Hepatic stellate cell (primary cell): ENCODE measurements around the gene ARPC1A.
A peak's percentile ranks its signal among the peaks of the same experiment; 100 is the strongest.
"Not testable (repeated sequence)": the region's sequence is repeated elsewhere in the genome, so short reads cannot be mapped to it uniquely, and the experiment has no call there.

ENCODE experiments used
- DNase-seq: peaks from one replicate; pipeline ENCODE4 v3.0.0; 2011; ENCODE audit warnings: low spot score

ARPC1A gene

DNA sequence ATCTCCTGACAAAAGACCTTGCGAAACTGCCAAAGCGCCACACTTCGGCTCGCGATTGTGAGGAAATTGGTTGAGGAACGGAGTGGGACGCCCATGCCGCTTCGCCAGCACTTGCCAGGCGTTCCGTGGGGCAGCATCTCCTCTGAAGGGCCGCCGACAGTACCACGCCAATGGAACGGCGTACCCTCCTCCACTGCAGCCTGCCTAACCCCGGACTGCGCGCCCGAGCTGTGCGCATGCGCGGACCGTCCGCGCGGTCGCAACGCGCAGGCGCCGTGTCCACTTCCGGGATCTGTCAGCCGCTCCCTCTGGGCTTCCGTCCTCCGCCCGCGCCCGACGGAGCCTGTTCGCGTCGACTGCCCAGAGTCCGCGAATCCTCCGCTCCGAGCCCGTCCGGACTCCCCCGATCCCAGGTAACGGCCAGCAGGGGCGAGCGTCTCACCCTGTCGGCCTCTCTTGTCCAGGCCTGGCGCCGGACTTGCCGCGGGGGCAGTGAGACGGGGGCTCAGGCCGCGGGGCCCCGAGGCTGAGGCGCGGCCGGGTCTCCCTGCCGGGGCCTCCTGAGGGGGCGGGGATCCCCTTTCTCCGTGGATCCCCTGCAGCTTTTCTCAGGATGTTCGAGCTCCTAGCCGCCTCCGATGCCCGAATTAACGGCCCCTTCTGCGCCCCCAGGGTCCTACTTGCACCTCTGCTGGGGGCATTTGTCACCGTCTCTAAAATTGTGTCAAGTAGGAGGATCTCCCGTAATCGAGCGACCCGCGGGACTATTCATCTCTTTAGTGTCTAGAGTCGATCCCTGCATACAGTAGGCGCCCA, at the start of gene ARPC1A:
ARPC1A (plus strand) TSS at position 307 of the 816 bp plus-strand sequence. CDS start 7,456 bp downstream, outside the sequence.
- peak; percentile 98 for DNase-seq

DNA sequence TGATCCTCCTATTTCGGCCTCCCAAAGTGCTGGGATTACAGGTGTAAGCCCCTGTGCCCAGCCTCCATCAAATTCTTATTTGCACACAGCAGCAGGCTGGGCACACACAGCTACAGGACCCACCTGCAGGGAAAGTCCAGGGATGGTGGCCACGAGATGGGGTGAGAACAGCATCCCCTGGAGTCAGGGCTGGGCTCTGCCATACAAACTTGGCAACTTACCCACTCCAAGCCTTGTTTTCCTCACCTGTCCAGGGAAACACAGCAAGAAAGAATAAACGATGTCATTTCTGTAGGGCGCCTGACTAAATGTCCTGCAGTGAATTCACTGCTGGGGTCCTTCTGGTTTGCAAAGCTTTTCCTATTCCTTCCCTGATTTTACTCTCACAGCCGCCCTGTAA, 47.5 kb upstream of the ARPC1A start:
- no peak for DNase-seq

DNA sequence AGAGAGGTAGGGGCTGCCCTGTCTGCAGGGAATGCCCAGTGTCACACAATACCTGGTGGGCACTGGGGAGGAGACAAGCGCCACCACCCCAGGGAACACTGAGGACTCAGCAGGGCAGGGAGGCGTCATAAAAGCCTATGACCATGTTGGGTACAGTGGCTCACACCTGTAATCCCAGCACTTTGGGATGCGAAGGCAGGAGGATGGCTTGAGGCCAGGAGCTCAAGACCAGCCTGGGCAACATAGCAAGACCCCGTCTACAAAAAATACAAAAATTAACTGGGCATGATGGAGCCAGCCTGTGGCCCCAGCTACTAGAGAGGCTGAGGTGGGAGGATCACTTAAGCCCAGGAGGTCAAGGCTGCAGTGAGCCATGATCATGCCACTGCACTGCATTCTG, 41.5 kb upstream of the ARPC1A start:
- DNase-seq: not testable (repeated sequence)

DNA sequence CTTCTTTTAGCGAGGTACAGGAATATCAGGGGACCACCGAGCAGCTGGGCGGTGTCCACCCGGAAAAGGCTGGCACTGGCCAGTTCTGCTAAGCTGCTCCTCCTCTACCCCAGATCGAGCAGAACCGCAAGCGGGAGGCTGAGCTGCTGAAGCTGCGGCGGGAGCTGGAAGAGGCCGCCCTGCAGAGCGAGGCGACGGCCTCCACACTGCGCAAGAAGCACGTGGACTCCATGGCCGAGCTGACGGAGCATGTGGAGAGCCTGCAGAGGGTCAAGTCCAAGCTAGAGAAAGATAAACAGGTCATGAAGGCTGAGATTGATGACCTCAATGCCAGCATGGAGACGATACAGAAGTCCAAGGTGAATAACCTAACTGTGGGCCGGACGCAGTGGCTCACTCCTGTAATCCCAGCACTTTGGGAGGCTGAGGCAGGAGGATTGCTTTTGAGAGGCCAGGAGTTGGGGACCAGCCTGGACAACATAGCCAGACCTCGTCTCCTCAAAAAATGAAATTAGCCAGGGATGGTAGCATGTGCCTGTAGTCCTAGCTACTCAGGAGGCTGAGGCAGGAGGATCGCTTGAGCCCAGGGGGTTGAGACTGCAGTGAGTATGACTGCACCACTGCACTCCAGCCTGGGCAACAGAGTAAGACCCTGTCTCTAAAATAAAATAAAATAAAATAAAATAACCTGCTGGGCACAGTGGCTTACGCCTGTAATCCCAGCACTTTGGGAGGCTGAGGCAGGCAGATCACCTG, 37.7 kb upstream of the ARPC1A start:
- no peak for DNase-seq

DNA sequence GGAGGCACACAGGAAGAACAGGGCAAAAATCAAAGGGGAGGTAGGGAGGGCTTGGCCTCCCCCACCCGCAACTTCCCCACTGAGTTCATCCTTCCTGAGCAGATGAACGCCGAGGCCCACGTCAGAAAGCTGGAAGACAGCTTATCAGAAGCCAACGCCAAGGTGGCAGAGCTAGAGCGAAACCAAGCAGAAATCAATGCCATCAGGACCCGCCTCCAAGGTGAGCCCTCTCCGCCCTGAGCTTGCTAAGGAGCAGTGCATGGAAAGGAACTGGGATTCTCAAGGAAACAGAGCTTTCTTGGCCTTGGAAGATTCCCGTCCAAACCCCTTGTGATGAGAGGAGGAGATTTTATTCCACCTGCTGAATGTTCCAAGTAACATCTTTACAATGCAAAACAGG, 36.5 kb upstream of the ARPC1A start:
- DNase-seq: no peak

DNA sequence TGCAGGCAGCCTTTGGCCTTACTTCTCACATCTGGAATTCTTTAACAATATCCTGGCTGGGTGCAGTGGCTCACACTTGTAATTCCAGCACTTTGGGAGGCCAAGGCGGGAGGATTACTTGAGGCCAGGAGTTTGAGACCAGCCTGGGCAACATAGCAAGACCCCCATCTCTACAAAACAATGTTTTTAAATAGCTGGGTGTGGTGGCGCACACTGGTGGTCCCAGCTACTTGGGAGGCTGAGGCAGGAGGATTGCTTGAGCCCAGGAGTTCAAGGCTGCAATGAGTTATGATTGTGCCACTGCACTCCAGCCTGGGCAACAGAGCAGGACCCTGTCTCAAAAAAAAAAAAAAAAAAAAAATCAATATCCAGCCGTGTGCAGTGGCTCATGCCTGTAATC, 35.5 kb upstream of the ARPC1A start:
- not testable (repeated sequence) for DNase-seq

DNA sequence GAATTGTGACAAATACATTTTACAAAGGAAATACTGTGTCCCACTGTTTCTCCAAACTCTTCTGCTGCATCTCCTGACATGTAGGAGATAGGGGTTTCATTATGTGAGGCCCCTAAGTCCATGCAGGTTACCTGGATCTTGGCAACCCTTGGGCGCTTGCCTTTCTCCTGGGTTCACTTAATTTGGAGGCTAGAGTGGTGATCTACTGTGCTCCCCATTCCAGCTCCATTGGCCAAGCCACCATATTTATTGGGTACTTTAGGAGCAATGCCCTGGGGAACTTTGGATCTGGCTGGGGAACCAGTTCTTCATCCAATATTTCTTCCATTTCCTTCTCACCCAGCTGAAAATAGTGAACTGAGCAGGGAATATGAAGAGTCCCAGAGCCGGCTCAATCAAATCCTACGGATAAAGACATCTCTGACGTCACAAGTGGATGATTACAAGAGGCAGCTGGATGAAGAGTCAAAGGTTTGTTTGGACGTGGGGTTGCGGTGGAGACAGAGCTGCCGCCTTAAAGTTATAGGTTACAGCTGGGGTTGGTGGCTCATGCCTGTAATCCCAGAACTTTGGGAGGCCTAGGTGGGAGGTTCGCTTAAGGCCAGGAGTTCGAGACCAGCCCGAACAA, 34.6 kb upstream of the ARPC1A start:
- DNase-seq: no peak

DNA sequence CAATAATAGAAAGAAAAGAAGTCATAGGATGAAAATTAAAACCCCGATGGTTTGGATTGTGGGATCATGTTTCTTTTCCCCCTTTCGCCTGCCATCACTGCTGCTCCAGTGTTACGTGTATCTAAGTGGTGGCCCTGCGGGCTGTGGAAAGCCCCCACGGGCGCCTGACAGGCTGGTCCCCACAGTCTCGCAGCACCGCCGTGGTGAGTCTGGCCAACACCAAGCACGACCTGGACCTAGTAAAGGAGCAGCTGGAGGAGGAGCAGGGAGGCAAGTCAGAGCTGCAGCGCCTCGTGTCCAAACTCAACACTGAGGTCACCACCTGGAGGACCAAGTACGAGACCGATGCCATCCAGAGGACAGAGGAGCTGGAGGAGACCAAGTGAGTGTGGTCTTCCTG, 33.6 kb upstream of the ARPC1A start:
- DNase-seq: no peak

DNA sequence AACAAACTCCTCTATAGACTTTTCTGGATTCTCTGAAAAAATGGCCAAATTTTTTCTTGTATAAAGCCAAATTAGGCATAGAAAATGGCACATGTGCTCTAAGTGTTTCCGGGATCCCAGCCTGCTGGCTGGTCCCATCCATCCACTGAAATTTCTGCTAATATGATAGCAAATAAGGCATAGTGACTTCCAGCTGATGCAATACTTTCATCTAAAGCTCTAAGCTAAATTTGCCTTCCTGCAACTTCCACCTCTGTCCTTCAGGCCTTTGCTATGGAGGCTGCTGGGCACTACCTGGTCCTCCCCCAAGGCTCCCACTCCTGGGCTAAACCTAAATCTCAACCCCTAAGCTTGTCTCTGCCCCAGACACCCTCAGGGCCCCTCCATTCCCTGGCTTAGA, 32.5 kb upstream of the ARPC1A start:
- DNase-seq: no peak

DNA sequence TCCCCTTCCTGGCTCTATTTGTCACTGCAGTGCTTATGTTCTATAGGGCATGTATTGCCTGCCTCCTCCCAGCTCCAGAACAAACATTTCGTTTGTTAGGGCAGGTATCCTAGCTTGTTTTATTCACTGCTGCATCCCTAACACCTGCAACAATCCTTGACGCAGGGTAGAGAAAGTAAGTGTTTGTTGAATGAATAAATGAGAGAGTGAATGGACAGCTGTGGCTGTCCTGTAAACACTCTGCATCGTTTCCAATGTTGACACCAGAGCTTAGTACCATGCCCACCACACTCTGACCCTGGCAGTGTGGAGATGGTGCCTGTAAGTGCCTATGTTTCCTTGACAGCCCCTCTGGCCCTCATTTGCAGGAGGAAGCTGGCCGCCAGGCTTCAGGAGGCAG, 32.0 kb upstream of the ARPC1A start:
- no peak for DNase-seq

DNA sequence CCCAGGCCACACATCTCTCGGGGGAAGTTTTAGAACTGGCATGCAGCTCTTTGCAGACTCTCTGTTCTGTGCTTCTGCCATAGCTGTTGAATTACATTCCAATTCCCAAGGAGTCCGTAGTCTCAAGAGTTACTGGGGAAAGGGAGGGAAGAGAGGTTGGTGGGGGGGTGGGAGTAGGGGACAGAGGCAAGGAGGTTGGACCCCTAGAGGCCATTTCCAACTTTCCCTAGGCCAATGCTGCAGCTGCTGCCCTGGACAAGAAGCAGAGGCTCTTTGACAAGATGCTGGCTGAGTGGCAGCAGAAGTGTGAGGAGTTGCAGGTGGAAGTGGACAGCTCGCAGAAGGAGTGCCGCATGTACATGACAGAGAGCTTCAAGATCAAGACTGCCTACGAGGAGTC, 29.2 kb upstream of the ARPC1A start:
- DNase-seq: no peak

DNA sequence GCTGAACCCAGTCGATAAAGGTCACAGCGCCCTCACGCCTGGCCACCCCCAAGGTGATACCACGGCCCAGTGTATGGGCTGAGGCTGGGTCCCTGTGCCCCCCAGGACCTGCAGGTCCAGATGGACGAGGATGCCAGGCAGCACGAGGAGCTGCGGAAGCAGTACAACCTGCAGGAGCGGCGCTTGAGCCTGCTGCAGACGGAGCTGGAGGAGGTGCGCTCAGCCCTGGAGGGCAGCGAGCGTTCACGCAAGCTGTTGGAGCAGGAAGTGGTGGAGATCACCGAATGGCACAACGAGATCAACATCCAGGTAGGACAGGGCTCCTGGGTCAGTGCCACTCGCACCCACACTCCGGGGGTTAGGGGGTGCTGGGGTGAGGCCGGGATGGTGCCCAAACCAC, 24.2 kb upstream of the ARPC1A start:
- no peak for DNase-seq

DNA sequence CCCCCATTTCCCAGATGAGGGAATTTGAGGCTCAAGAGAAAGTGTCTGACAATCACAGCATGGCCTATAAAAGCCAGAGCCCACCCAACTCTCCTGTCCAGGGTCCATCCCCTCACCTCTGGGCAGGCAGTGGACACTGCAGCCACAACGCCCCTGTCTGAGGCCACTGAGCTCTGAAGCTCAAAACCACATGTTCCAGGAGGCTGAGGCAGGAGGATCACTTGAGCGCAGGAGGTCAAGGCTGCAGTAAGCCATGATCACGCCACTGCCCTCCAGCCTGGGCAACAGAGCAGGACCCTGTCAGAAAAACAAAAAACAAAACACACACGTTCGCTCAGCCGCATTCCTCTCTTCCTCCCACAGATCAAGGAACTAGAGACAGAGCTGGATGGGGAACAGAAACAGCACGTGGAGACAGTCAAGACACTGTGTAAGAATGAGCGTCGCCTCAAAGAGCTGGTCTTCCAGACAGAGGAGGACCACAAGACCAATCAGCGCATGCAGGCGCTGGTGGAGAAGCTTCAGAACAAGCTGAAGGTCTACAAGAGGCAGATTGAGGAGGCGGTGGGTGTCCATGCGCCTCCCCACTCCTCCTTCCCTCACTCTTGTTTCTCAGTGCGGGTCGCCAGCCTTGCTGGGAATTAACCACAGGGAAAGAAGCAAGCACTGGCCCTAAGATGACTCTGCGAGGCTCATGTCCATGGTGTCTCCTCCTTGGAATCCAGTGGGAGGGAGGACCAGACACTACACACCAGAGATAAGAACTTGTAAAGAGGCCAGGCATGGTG, 20.0 kb upstream of the ARPC1A start:
- no peak for DNase-seq

DNA sequence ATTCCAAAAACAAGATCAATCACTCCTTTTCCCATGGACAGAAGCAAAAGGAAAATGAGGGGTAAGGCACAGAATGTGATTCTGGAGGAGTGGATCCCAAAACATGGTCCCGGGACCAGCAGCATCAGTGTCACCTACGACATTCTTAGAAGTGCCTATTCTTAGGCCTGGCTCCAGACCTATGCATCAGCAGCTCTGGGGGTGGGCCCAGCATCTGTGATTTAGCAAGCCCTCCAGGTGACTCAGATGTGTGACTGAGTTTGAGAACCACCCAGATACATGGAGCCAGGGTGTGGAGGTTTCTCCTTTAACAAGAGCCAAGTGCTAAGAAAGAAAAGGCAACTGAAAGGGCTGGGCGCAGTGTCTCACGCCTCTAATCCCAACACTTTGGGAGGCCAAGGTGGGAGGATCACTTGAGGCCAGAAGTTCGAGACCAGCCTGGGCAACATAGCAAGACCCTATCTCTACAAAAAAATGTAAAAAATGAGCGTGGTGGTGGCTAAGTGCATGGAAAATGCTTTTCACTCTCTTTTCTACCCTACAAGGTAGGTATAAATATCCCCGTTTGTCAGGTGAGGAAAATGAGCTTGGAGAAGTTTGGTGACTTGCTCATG, 17.1 kb upstream of the ARPC1A start:
- DNase-seq: no peak

DNA sequence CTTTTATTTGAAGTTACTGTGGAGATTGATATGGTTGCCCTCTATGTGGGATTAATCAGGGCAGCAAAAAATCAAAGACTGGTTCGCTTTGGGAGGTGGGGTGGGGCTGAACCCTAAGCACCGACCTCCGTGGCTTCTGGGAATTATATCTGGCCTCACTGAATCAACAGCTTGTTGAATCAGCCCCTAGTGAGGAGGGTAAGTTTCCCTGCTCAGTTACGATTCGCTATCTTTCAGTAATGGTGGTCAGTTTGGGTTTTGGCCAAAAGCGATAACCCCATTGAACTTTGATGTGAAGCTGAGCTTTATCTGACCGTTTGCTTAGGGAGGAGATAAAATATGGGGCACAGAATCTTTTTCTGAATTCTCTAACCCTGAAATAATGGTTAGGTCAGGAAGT, 16.6 kb upstream of the ARPC1A start:
- no peak for DNase-seq

DNA sequence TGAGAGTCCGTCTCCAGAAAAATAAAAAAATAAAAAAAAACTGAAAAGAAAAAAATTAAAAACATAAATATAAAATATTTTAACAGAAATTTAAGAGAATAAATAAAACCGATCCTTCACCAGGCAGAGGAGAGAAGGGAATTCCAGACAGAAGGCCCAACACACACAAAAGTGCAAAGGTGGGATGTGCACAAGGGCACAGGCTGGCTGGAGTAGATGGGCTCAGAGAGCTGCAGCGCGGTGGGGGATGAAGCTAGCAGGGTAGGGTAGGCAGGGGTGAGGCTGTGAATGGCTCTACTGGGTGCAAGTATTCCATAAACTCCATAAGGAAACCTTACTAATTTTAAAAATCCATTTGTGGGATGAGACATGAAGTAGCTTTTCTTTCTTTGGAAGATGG, 15.7 kb upstream of the ARPC1A start:
- no peak for DNase-seq

DNA sequence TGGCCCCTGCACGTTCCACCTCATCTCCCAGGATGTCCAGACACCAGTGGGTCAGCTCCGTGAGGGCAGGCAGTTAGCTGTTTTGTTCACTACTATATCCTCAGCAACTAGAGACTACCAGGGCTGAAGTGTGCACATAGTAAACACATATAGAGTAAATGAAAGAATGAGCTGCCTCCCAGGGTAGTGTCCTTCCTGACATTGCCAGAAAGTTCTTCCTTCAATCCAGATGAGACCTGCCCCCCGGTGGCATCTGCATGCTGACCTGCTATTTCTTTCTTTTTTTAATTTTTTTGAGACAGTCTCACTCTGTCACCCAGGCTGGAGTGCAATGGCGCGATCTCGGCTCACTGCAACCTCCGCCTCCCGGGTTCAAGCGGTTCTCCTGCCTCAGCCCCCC, 14.0 kb upstream of the ARPC1A start:
- DNase-seq: no peak

DNA sequence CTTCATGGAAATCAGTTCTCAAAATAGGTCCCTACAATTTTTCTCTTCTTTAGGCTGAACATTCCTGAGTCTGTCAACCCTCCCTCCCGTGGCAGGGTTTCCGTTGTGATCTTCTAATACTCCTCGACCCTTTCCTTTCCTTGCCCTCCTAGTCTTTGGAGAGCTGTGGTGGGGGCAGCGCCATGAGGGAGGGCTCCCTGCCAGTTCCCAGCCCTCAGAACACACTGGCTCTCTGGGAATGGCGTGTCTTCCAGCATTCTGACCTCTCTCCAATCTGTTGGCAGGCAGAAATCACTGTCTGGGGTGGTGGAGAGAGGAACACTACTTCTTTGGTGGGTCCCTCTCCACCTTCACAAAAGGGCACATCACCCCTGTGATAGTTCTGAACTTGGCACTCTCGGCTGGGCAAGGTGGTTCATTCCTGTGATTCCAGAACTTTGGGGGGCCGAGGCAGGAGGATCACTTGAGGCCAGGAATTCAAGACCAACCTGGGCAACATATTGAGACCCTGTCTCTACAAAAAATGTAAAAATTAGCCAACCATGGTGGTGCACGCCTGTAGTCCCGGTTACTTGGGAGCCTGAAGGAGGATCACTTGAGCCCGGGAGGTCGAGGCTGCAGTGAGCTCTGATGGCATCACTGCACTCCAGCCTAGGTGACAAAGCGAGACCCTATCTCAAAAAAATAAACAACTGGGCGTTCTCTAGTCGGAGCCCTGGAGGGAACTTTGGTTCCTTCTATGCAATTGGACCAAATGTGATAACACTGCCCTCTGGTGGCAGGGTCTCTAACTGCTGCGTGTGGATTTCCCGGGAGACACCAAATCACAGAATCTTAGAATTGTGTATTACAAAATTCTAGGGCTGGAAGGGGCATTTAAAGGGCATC, 13.1 kb upstream of the ARPC1A start:
- peak; percentile 71 for DNase-seq

DNA sequence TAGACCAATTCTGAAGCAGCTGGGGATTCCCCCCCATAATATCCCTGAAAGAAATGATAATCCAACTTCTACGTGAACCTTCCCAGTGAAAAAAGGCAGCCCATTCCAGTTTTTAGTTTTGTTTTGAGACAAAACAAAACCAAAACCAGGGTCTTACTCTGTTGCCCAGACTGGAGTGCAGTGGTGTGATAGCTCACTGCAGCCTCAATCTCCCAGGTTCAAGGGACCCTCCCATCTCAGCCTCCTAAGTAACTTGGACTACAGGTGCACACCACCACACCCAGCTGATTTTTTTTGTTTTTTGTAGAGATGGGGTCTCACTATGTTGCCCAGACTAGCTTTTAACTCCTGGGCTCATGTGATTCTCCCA, 12.5 kb upstream of the ARPC1A start:
- DNase-seq: no peak

DNA sequence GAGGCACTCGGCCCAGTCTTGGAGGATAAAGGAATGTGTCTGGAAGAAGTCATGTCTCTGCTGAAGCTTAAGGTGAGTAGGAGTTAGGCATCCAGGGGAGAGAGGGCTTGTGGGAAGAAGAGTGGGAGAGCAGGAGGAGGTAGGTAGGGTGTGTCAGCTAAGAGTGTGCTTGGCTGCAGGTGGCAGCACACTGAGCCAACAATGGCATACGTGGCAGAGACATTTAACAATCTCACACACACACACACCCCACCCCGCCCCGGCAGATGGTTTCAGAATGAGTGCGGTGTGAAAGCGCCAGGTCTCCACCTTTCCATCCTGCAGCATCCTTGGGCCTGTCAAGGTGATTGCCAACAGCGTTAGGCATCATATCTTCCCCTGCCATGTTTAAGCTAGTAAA, 11.2 kb upstream of the ARPC1A start:
- DNase-seq: no peak

DNA sequence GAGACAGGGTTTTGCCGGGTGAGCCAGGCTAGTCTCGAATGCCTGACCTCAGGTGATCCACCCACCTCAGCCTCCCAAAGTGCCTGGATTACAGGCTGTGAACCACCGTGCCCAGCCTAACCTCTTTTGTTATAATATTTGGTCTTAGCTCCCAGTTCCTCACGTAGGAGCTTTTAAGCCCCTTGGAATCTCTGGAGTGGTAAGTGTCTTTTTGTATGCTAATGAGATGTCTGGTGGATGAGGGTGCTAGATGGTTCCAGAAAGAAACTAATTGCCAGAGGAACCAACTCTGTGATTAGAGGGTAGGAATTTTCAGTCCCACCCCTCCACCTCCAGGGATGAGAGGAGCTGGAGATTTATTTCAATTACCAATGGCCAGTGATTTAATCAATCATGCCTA, 5.3 kb upstream of the ARPC1A start:
- no peak for DNase-seq
